PFSK-1 (cell line): ENCODE results near the gene SHOX.

ENCODE experiments used
- POLR2AphosphoS5 ChIP-seq: IDR thresholded peaks from 2 replicates; pipeline ENCODE4 v1.6.1; 2012; ENCODE audit warnings: low read depth, mild to moderate bottlenecking, control low read depth, low read length, moderate library complexity
- SIN3A ChIP-seq: IDR thresholded peaks from 2 replicates; pipeline ENCODE4 v1.6.1; 2012; ENCODE audit warnings: mild to moderate bottlenecking, low read length, moderate library complexity, borderline replicate concordance; ENCODE audit not compliant: insufficient read depth
- TAF1 ChIP-seq: IDR thresholded peaks from 2 replicates; pipeline ENCODE4 v1.6.1; 2012; ENCODE audit warnings: low read length, control low read depth, borderline replicate concordance; ENCODE audit not compliant: insufficient read depth
- TF ChIP-seq, protein P1 (sequence below), 2 experiments: IDR thresholded peaks; 2 replicates each; pipeline versions ENCODE4 v1.6.1 to v1.8.0; 2011 to 2012; ENCODE audit warnings: low read depth in 2 of 2, low read length in 2 of 2, control low read depth in 1 of 2, inconsistent platforms in 1 of 2, mild to moderate bottlenecking in 1 of 2, moderate library complexity in 1 of 2; ENCODE audit not compliant: insufficient read depth in 1 of 2

GRCh38 chrX:635428-636090 is 5.0 kb downstream of the SHOX start:
- TF ChIP-seq, protein P1, sequence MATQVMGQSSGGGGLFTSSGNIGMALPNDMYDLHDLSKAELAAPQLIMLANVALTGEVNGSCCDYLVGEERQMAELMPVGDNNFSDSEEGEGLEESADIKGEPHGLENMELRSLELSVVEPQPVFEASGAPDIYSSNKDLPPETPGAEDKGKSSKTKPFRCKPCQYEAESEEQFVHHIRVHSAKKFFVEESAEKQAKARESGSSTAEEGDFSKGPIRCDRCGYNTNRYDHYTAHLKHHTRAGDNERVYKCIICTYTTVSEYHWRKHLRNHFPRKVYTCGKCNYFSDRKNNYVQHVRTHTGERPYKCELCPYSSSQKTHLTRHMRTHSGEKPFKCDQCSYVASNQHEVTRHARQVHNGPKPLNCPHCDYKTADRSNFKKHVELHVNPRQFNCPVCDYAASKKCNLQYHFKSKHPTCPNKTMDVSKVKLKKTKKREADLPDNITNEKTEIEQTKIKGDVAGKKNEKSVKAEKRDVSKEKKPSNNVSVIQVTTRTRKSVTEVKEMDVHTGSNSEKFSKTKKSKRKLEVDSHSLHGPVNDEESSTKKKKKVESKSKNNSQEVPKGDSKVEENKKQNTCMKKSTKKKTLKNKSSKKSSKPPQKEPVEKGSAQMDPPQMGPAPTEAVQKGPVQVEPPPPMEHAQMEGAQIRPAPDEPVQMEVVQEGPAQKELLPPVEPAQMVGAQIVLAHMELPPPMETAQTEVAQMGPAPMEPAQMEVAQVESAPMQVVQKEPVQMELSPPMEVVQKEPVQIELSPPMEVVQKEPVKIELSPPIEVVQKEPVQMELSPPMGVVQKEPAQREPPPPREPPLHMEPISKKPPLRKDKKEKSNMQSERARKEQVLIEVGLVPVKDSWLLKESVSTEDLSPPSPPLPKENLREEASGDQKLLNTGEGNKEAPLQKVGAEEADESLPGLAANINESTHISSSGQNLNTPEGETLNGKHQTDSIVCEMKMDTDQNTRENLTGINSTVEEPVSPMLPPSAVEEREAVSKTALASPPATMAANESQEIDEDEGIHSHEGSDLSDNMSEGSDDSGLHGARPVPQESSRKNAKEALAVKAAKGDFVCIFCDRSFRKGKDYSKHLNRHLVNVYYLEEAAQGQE (IDR thresholded peaks at IDR 0.05; ENCODE audit: insufficient read depth in 1 of 2, low read depth in 2 of 2, low read length in 2 of 2), result no peak
- TF ChIP-seq POLR2AphosphoS5 (no peak), SIN3A (no peak), TAF1 (no peak)
